Skeletal muscle satellite cell (primary cell): Measurements from ENCODE around the gene EDRF1.

Experiments used
- H3K27me3 ChIP-seq: 2 replicates; pipeline ENCODE4 v1.7.0; 2013; ENCODE audit warnings: low read length; ENCODE audit not compliant: control insufficient read depth, insufficient read depth
- H3K36me3 ChIP-seq: 2 replicates; pipeline ENCODE4 v1.7.0; 2013; ENCODE audit warnings: mild to moderate bottlenecking, control low read depth, low read length; ENCODE audit not compliant: insufficient read depth
- H3K4me1 ChIP-seq: 2 replicates; pipeline ENCODE4 v1.7.0; 2013; ENCODE audit warnings: low read length; ENCODE audit not compliant: control insufficient read depth, insufficient read depth
- H3K4me2 ChIP-seq: 2 replicates; pipeline ENCODE4 v1.7.0; 2013; ENCODE audit warnings: mild to moderate bottlenecking, low read length
- H3K4me3 ChIP-seq: 2 replicates; pipeline ENCODE4 v1.7.0; 2013; ENCODE audit warnings: low read length
- H3K9ac ChIP-seq: 2 replicates; pipeline ENCODE4 v1.7.0; 2013; ENCODE audit warnings: mild to moderate bottlenecking, low read depth, low read length, moderate library complexity
- H3K9me3 ChIP-seq: replicated peaks from 2 replicates; pipeline ENCODE4 v1.7.0; 2013; ENCODE audit warnings: mild to moderate bottlenecking, control low read depth, low read length

EDRF1 gene

GRCh38 chr10:125739994-125740679 is 20.6 kb downstream of the EDRF1 start:
- H3K9ac ChIP-seq: no peak overlapping the region
- H3K9me3 ChIP-seq: no peaks in the 10 kb centered on the region
- no peak overlapping the region for H3K4me2 ChIP-seq
- H3K36me3 ChIP-seq: peaks cover 88% of the 10 kb centered on the region
- no peaks in the 10 kb centered on the region for H3K4me1 ChIP-seq
- no peaks in the 10 kb centered on the region for H3K27me3 ChIP-seq
- no peak overlapping the region for H3K4me3 ChIP-seq

- Histone ChIP-seq H3K9me3 (no peaks in the 10 kb centered on the region), H3K9ac (no peak overlapping the region), H3K4me2 (no peak overlapping the region), H3K4me1 (no peaks in the 10 kb centered on the region), H3K4me3 (no peak overlapping the region), H3K36me3 (peaks cover 87% of the 10 kb centered on the region), H3K27me3 (no peaks in the 10 kb centered on the region)
Measured at GRCh38 chr10:125742465-125742864, 23.0 kb downstream of the EDRF1 start.

- no peaks in the 10 kb centered on the region for H3K4me1 ChIP-seq
- H3K4me3 ChIP-seq: no peak overlapping the region
- H3K4me2 ChIP-seq: no peak overlapping the region
- no peaks in the 10 kb centered on the region for H3K9me3 ChIP-seq
- no peak overlapping the region for H3K9ac ChIP-seq
- H3K27me3 ChIP-seq: no peaks in the 10 kb centered on the region
- H3K36me3 ChIP-seq: peaks cover 85% of the 10 kb centered on the region
Measured at GRCh38 chr10:125744909-125745308, 25.4 kb downstream of the EDRF1 start.

- Histone ChIP-seq H3K4me2 (no peak overlapping the region), H3K9me3 (no peaks in the 10 kb centered on the region), H3K4me3 (no peak overlapping the region), H3K27me3 (no peaks in the 10 kb centered on the region), H3K4me1 (no peaks in the 10 kb centered on the region), H3K9ac (no peak overlapping the region), H3K36me3 (peaks cover 85% of the 10 kb centered on the region)
Measured at GRCh38 chr10:125747417-125747816, 27.9 kb downstream of the EDRF1 start.

DNA sequence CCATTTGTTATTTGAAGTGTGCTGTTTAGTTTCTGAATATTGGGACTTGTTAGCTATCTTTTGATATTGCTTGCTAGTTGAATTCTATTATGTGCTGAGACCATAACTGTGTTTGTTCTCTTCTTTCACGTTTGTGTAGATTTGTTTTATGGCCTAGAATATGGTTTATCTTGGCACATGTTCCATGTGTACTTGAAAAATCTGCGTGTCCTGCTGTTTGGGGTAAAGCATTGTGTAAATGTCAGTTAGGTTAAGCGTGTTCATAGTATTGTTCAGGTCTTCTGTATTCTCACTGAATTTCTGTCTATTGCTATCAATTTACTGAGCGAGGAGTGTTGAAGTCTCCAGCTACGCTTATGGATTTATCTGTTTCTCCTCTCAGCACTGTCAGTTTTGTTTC is 36.7 kb downstream of the EDRF1 start:
- Histone ChIP-seq H3K4me1 (no peaks in the 10 kb centered on the region), H3K36me3 (peaks cover 78% of the 10 kb centered on the region), H3K4me2 (no peak overlapping the region), H3K9ac (no peak overlapping the region), H3K4me3 (no peak overlapping the region), H3K27me3 (no peaks in the 10 kb centered on the region), H3K9me3 (no peaks in the 10 kb centered on the region)

- Histone ChIP-seq H3K9me3 (no peaks in the 10 kb centered on the region), H3K4me2 (no peak overlapping the region), H3K9ac (no peak overlapping the region), H3K27me3 (no peaks in the 10 kb centered on the region), H3K36me3 (peaks cover 79% of the 10 kb centered on the region), H3K4me1 (no peaks in the 10 kb centered on the region), H3K4me3 (no peak overlapping the region)
Measured at GRCh38 chr10:125756853-125757487, 37.5 kb downstream of the EDRF1 start.

DNA sequence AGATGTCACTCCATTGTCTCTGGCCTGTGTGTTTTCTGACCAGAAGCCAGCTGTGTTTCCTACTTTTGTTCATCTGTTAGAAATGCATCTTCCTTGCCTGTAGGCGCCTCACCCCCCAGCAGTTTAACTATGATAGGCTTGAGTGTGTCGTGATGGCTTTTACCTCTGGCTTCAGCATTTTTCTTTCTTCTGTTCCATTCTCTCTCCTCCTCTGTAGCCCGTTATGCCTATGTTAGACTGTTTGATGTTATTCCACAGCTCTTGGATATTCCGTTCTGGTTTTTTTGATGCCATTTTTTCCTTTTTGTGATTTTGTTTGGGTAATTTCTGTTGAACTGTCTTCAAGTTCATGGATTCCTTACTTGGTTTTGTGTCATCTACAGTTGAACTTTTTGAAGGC is 38.2 kb downstream of the EDRF1 start:
- Histone ChIP-seq H3K27me3 (no peaks in the 10 kb centered on the region), H3K9me3 (no peaks in the 10 kb centered on the region), H3K4me1 (no peaks in the 10 kb centered on the region), H3K36me3 (peaks cover 74% of the 10 kb centered on the region), H3K4me3 (no peak overlapping the region), H3K4me2 (no peak overlapping the region), H3K9ac (no peak overlapping the region)

DNA sequence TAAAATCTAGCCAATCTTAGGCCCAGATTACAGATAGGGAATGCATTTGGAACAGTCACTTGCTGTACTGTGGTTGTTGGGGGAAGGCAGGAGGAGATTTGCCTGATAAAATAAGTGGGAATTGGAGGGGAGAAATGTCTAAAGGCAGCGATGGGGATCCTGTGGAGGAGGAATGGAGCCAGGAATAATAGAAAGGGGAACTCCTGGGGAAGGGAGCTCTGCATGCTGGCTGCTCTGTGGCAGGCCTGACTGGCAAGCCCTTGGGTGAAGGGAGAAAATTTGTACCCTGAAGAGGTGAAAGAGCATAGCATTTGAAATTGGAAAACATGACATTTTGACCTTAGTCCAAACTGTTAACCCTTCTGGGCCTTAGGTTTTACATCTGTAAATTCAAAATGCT is 42.5 kb downstream of the EDRF1 start:
- peaks cover 64% of the 10 kb centered on the region for H3K36me3 ChIP-seq
- H3K27me3 ChIP-seq: no peaks in the 10 kb centered on the region
- H3K4me3 ChIP-seq: no peak overlapping the region
- no peaks in the 10 kb centered on the region for H3K4me1 ChIP-seq
- no peak overlapping the region for H3K4me2 ChIP-seq
- H3K9me3 ChIP-seq: no peaks in the 10 kb centered on the region
- no peak overlapping the region for H3K9ac ChIP-seq

- H3K4me1 ChIP-seq: no peaks in the 10 kb centered on the region
- no peak overlapping the region for H3K9ac ChIP-seq
- no peaks in the 10 kb centered on the region for H3K27me3 ChIP-seq
- H3K9me3 ChIP-seq: no peaks in the 10 kb centered on the region
- peaks cover 54% of the 10 kb centered on the region for H3K36me3 ChIP-seq
- no peak overlapping the region for H3K4me3 ChIP-seq
- no peak overlapping the region for H3K4me2 ChIP-seq
Measured at GRCh38 chr10:125762692-125763648, 43.5 kb downstream of the EDRF1 start.

- Histone ChIP-seq H3K9me3 (no peaks in the 10 kb centered on the region), H3K4me2 (no peak overlapping the region), H3K27me3 (no peaks in the 10 kb centered on the region), H3K9ac (no peak overlapping the region), H3K4me3 (no peak overlapping the region), H3K4me1 (no peaks in the 10 kb centered on the region), H3K36me3 (peaks cover 32% of the 10 kb centered on the region)
Measured at GRCh38 chr10:125765835-125766234, 46.3 kb downstream of the EDRF1 start.

DNA sequence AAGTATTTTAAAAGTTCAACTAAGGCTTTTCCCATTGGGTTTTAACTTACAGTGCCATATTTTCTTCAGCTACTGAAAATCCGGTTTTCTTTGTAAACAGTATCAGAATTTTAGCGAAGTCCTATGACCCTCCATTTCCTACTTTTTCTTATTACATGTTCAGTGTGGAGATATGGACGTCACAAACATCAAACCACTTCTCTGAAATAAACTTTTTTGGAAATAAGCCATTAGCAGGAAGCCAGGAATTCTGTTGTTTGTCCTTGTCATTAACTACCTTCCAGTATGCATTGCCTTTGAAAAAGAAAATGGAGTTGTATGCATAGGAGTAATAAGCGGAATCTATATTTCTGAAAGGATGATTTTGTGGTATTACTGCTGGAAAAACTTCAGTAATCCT is 47.0 kb downstream of the EDRF1 start:
- Histone ChIP-seq H3K4me2 (no peak overlapping the region), H3K4me3 (no peak overlapping the region), H3K36me3 (peaks cover 29% of the 10 kb centered on the region)

More for the DNA sequence above, 47.0 kb downstream of the EDRF1 start:
- H3K4me1 ChIP-seq: no peaks in the 10 kb centered on the region
- no peaks in the 10 kb centered on the region for H3K27me3 ChIP-seq
- no peaks in the 10 kb centered on the region for H3K9me3 ChIP-seq
- no peak overlapping the region for H3K9ac ChIP-seq
